GM12878 (cell line): Measurements from ENCODE around the gene MAB21L4. TPM values are rescaled to one million over a fixed set of nuclear protein-coding genes. Genes with fewer than 3 reads are reported as not detected.

Source experiments
- ATAC-seq: fragments of 200-7000 bp; cut with Tn5 transposase; 3 replicates; pipeline ENCODE4 v1.9.1; 2020; ENCODE audit warnings: mild to moderate bottlenecking, moderate library complexity
- BruUV-seq: library from RNA; stranded (reverse); fragments of 400-500 nt; replicated peaks from 2 replicates; lab custom pipeline; 2021; lab: Mats Ljungman, UMichigan
- CTCF ChIA-PET: fragments of 300-600 bp; sonication (Branson Sonifier 250); formaldehyde crosslinking; extraction: SDS; loops from one replicate; lab custom pipeline; 2021; ENCODE audit warnings: inconsistent platforms; lab: Yijun Ruan, JAX
- POLR2A ChIA-PET: fragments of 350-600 bp; formaldehyde crosslinking; extraction: SDS; loops from one replicate; lab custom pipeline; 2021; ENCODE audit warnings: inconsistent platforms; lab: Charles Lee
- RAD21 ChIA-PET: fragments of 300-600 bp; sonication (Branson Sonifier 250); formaldehyde crosslinking; loops from one replicate; lab custom pipeline; 2023; ENCODE audit warnings: antibody characterized with exemption; ENCODE audit not compliant: unreplicated experiment; lab: Charles Lee
- SMC1A ChIA-PET: fragments of 300-600 bp; sonication (Branson Sonifier 250); formaldehyde crosslinking; loops from one replicate; lab custom pipeline; 2023; ENCODE audit not compliant: unreplicated experiment, uncharacterized antibody; lab: Charles Lee
- DNase-seq: peaks from one replicate; pipeline ENCODE4 v3.0.0-alpha.2; 2011; ENCODE audit warnings: low read depth, low spot score
- FAIRE-seq: peaks from 3 replicates; lab custom pipeline; 2011; peaks lifted over from hg19 to GRCh38; lab: Jason Lieb, UNC
- H2AFZ ChIP-seq: 2 replicates; pipeline ENCODE4 v1.6.0; 2011; ENCODE audit warnings: low read depth, low read length, control low read depth; ENCODE audit not compliant: control insufficient read depth
- H3K27ac ChIP-seq: 2 replicates; pipeline ENCODE4 v1.5.1; 2011; ENCODE audit warnings: control low read depth; ENCODE audit not compliant: control insufficient read depth, insufficient read depth
- H3K27me3 ChIP-seq, 2 experiments: replicated peaks in 1 of 2; 2 replicates each; pipeline versions ENCODE4 v1.6.0 to v1.6.1; 2011; ENCODE audit warnings: low read length in 1 of 2; ENCODE audit not compliant: control insufficient read depth in 2 of 2, insufficient read depth in 2 of 2
- H3K36me3 ChIP-seq, 2 experiments: 2 replicates each; pipeline ENCODE4 v1.5.1; 2011; ENCODE audit warnings: low read length in 1 of 2; ENCODE audit not compliant: control insufficient read depth in 2 of 2, insufficient read depth in 2 of 2
- H3K4me1 ChIP-seq: 2 replicates; pipeline ENCODE4 v1.6.1; 2011; ENCODE audit warnings: mild to moderate bottlenecking, low read length, moderate library complexity, mixed read lengths; ENCODE audit not compliant: control insufficient read depth, insufficient read depth
- H3K4me2 ChIP-seq: 2 replicates; pipeline ENCODE4 v1.6.0; 2011; ENCODE audit warnings: control low read depth; ENCODE audit not compliant: control insufficient read depth, insufficient read depth
- H3K4me3 ChIP-seq: fragments of 200-600 bp; sonication (generic); 2 replicates; pipeline ENCODE4 v1.5.1; 2016
- H3K79me2 ChIP-seq: 2 replicates; pipeline ENCODE4 v1.6.0; 2011; ENCODE audit warnings: low read length; ENCODE audit not compliant: control insufficient read depth, insufficient read depth
- H3K9ac ChIP-seq: 2 replicates; pipeline ENCODE4 v1.8.0; 2011; ENCODE audit warnings: low read length, control low read depth, mixed read lengths; ENCODE audit not compliant: control insufficient read depth, insufficient read depth
- H3K9me3 ChIP-seq: replicated peaks from 3 replicates; pipeline ENCODE4 v1.5.1; 2011; ENCODE audit warnings: mild to moderate bottlenecking, low read length; ENCODE audit not compliant: control insufficient read depth, insufficient read depth
- H4K20me1 ChIP-seq: 2 replicates; pipeline ENCODE4 v1.6.0; 2011; ENCODE audit not compliant: control insufficient read depth, insufficient read depth
- ASH2L ChIP-seq: fragments of 300-600, 200-600 bp; sonication (generic); IDR thresholded peaks from 2 replicates; pipeline ENCODE4 v1.6.1; 2017; ENCODE audit warnings: low read depth, mild to moderate bottlenecking, borderline replicate concordance
- BACH1 ChIP-seq: fragments of 450-650 bp; IDR thresholded peaks from 2 replicates; pipeline ENCODE4 v1.6.1; 2017; ENCODE audit warnings: mild to moderate bottlenecking, borderline replicate concordance
- EED ChIP-seq: sonication (generic); IDR thresholded peaks from 2 replicates; pipeline ENCODE4 v1.6.1; 2016; ENCODE audit warnings: antibody characterized with exemption, low read depth
- HCFC1 ChIP-seq: fragments of 150-350 bp; IDR thresholded peaks from 2 replicates; pipeline ENCODE4 v1.6.1; 2014; ENCODE audit warnings: low read length
- HDAC2 ChIP-seq: fragments of 200-600 bp; sonication (generic); IDR thresholded peaks from 2 replicates; pipeline ENCODE4 v1.6.1; 2017
- NBN ChIP-seq: fragments of 450-650 bp; IDR thresholded peaks from 2 replicates; pipeline ENCODE4 v1.6.1; 2016
- NFIC ChIP-seq: IDR thresholded peaks from 2 replicates; pipeline ENCODE4 v1.6.1; 2012; ENCODE audit warnings: low read depth, mild to moderate bottlenecking, inconsistent platforms, low read length, moderate library complexity
- NFXL1 ChIP-seq: fragments of 450-650 bp; IDR thresholded peaks from 2 replicates; pipeline ENCODE4 v1.6.1; 2017; ENCODE audit warnings: antibody characterized with exemption, mild to moderate bottlenecking, borderline replicate concordance
- RELA ChIP-seq: fragments of 450-650 bp; IDR thresholded peaks from 2 replicates; pipeline ENCODE4 v1.8.0; 2014; ENCODE audit warnings: borderline replicate concordance; ENCODE audit not compliant: partially characterized antibody
- RUNX3 ChIP-seq: IDR thresholded peaks from 2 replicates; pipeline ENCODE4 v1.6.1; 2012; ENCODE audit warnings: low read length, inconsistent platforms
- SMAD5 ChIP-seq: IDR thresholded peaks from 2 replicates; pipeline ENCODE4 v1.6.1; 2016; ENCODE audit warnings: antibody characterized with exemption, low read depth
- TBL1XR1 ChIP-seq: IDR thresholded peaks from 2 replicates; pipeline ENCODE4 v1.6.1; 2012; ENCODE audit warnings: low read depth, low read length, improper control_type of control experiment
- ZBED1 ChIP-seq: IDR thresholded peaks from 2 replicates; pipeline ENCODE4 v1.6.1; 2016; ENCODE audit warnings: borderline replicate concordance
- WGBS: methylation state at CpG from one replicate; pipeline ENCODE4 v1.1.6; 2016; ENCODE audit warnings: low lambda C conversion rate; ENCODE audit not compliant: insufficient replicate concordance, insufficient coverage; ENCODE audit errors: missing lambda C conversion rate; 5-methylcytosine and 5-hydroxymethylcytosine counted together
- in situ Hi-C: fragments of 300-500 bp; cut with MboI; formaldehyde crosslinking; loops from 9 replicates; pipeline ENCODE4 v1.14.3; 2018; ENCODE audit warnings: mixed read lengths
- intact Hi-C: fragments of 100-400 bp; cut with micrococcal nuclease; formaldehyde crosslinking; loops from one replicate; pipeline ENCODE4 v1.14.2; 2022; ENCODE audit not compliant: unreplicated experiment
- polyA plus RNA-seq, 11 experiments: library from polyadenylated mRNA; depleted of rRNA in 4 of 11; unstranded in 6 of 11; stranded (reverse) in 5 of 11; fragments of >200 nt; fragmentation: Nextera tagmentation in 4 of 11; fragmentation: Illumina TruSeq in 1 of 11; extraction: Ambion mirVana in 4 of 11; extraction: Trizol in 1 of 11; gene quantifications; 1 replicate in 1 of 11; 2 replicates in 10 of 11; pipeline versions ENCODE4 v1.2.1 to v1.2.3, GENCODE V29; 2011 to 2016; ENCODE audit warnings: inconsistent platforms in 2 of 11, missing spikeins in 2 of 11, low read depth in 1 of 11
- total RNA-seq, 4 experiments: library from RNA; depleted of rRNA in 3 of 4; stranded (reverse); fragments of >200 nt in 3 of 4; fragmentation: Illumina TruSeq in 1 of 4; extraction: Trizol in 1 of 4; gene quantifications; 2 replicates each; pipeline versions ENCODE4 v1.2.1 to v1.2.3, GENCODE V29; 2013 to 2021
- TF ChIP-seq, protein P1 (sequence below): IDR thresholded peaks from 2 replicates; pipeline ENCODE4 v1.6.1; 2011; ENCODE audit warnings: low read depth, mild to moderate bottlenecking, low read length, moderate library complexity, borderline replicate concordance; ENCODE audit errors: extremely low read depth
- TF ChIP-seq, protein P2 (sequence below): fragments of 450-650 bp; IDR thresholded peaks from 2 replicates; pipeline ENCODE4 v1.6.1; 2017; ENCODE audit warnings: mild to moderate bottlenecking
- TF ChIP-seq, protein P3 (sequence below): fragments of 450-650 bp; IDR thresholded peaks from 2 replicates; pipeline ENCODE4 v1.6.1; 2018; ENCODE audit warnings: borderline replicate concordance, mild to moderate bottlenecking; ENCODE audit not compliant: partially characterized antibody

MAB21L4 gene
- total and polyA plus RNA-seq, 10 of the 15 experiments (the other 5 are each of a cell fraction or from before 2014, with no cell fraction given) = 0.03 TPM; not detected in 9

DNA sequence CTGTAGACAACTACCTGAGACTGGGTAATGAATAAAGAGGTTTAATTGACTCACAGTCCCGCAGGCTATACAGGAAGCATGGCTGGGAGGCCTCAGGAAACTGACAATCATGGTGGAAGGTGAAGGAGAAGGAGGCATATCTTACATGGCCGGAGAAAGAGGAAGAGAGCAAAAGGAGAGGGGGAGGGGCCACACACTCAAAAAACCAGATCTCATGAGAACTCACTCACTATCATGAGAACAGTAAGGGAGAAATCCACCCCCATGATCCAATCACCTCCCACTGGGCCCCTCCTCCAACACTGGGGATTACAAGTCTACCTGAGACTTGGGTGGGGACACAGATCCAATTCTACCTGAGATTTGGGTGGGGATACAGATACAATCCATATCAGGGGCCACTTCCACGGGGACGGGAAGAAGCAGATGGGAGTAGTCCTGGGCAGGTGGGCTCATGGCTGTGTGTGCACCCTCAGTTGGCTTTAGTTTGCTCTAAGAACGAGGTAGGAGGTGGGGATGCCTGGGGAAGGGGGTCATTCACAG, 9.9 kb downstream of the MAB21L4 start (continued):
- TF ChIP-seq, protein P1, sequence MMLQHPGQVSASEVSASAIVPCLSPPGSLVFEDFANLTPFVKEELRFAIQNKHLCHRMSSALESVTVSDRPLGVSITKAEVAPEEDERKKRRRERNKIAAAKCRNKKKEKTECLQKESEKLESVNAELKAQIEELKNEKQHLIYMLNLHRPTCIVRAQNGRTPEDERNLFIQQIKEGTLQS = no peak

DNA sequence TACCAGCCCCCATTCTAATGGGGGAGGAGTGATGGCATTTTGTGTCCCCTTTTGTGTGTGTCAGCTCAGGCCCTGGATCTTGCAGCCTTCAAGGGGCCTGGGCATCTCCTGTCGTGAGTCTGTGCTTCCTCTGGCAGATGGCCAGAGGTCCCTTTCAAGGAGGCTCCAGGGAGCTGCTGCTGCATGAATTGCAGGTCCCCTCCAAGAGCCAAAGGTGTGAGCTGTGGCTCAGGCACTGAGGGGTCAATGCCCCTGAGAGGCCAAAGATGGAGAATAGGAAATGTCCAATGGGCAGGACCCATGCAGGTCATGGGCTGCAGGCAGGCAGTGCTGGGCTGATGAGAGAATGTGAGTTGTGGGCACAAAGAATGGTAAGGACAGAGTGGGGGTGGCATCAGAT, 10.4 kb downstream of the MAB21L4 start:
- ChIA-PET CTCF (no interaction called here), SMC1A (no interaction called here)
- WGBS = 0% methylated on average over 1 of the region's 1 CpG
- H2AFZ ChIP-seq = no peak overlapping the region
- H3K4me3 ChIP-seq = no peak overlapping the region
- H3K9me3 ChIP-seq = no peaks in the 10 kb centered on the region
- H3K36me3 ChIP-seq = no peaks in the 10 kb centered on the region
- H3K79me2 ChIP-seq = no peaks in the 10 kb centered on the region
- H4K20me1 ChIP-seq = no peaks in the 10 kb centered on the region
- H3K27me3 ChIP-seq = no peaks in the 10 kb centered on the region; a peak in 1 of 4 replicates
- in situ Hi-C loops (no loop called here), intact Hi-C loops (no loop called here)
- no peak overlapping the region for H3K27ac ChIP-seq
- no peak for TF ChIP-seq HDAC2
- no peak for TF ChIP-seq TBL1XR1
- TF ChIP-seq, protein P2, sequence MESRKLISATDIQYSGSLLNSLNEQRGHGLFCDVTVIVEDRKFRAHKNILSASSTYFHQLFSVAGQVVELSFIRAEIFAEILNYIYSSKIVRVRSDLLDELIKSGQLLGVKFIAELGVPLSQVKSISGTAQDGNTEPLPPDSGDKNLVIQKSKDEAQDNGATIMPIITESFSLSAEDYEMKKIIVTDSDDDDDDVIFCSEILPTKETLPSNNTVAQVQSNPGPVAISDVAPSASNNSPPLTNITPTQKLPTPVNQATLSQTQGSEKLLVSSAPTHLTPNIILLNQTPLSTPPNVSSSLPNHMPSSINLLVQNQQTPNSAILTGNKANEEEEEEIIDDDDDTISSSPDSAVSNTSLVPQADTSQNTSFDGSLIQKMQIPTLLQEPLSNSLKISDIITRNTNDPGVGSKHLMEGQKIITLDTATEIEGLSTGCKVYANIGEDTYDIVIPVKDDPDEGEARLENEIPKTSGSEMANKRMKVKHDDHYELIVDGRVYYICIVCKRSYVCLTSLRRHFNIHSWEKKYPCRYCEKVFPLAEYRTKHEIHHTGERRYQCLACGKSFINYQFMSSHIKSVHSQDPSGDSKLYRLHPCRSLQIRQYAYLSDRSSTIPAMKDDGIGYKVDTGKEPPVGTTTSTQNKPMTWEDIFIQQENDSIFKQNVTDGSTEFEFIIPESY = no peak
- no peak for TF ChIP-seq ZBED1
- TF ChIP-seq, protein P3, sequence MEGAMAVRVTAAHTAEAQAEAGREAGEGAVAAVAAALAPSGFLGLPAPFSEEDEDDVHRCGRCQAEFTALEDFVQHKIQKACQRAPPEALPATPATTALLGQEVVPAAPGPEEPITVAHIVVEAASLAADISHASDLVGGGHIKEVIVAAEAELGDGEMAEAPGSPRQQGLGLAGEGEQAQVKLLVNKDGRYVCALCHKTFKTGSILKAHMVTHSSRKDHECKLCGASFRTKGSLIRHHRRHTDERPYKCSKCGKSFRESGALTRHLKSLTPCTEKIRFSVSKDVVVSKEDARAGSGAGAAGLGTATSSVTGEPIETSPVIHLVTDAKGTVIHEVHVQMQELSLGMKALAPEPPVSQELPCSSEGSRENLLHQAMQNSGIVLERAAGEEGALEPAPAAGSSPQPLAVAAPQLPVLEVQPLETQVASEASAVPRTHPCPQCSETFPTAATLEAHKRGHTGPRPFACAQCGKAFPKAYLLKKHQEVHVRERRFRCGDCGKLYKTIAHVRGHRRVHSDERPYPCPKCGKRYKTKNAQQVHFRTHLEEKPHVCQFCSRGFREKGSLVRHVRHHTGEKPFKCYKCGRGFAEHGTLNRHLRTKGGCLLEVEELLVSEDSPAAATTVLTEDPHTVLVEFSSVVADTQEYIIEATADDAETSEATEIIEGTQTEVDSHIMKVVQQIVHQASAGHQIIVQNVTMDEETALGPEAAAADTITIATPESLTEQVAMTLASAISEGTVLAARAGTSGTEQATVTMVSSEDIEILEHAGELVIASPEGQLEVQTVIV = no peak
- no peak for TF ChIP-seq HCFC1
- TF ChIP-seq RELA = no peak
- TF ChIP-seq BACH1 = no peak
- TF ChIP-seq NBN = no peak
- TF ChIP-seq NFIC = no peak
- TF ChIP-seq ASH2L = no peak
- no peak for TF ChIP-seq RUNX3
- TF ChIP-seq NFXL1 = no peak
- TF ChIP-seq SMAD5 = no peak
- TF ChIP-seq EED = no peak
- TF ChIP-seq, all 136 proteins: peak for 0
- Histone ChIP-seq H3K4me1 (no peaks in the 10 kb centered on the region), H3K4me2 (no peak overlapping the region), H3K9ac (no peak overlapping the region)
- BruUV-seq = no TSS peak
- ATAC-seq (no peak), FAIRE-seq (no peak), DNase-seq (no peak)
- RAD21 ChIA-PET = no interaction called here
- POLR2A ChIA-PET = no interaction called here
